Suprapubic skin (tissue), 4 donors: ENCODE results near the gene ZNF672.

ENCODE experiments used
- CTCF ChIP-seq, 2 donors: fragments of 200-600 bp in 1 of 2; fragments of 450-650 bp in 1 of 2; sonication (generic) in 1 of 2; IDR thresholded peaks; one replicate each; pipeline ENCODE4 v1.5.1; 2016 to 2019; ENCODE audit warnings: antibody characterized with exemption in 2 of 2, mild to moderate bottlenecking in 1 of 2, moderate library complexity in 1 of 2
- EP300 ChIP-seq: sonication (generic); formaldehyde crosslinking; IDR thresholded peaks from one replicate; pipeline ENCODE4 v1.6.1; 2017; ENCODE audit warnings: antibody characterized with exemption
- POLR2A ChIP-seq, 2 donors: fragments of 450-650 bp; IDR thresholded peaks; one replicate each; pipeline ENCODE4 v1.6.1; 2017; ENCODE audit warnings: antibody characterized with exemption in 2 of 2, mild to moderate bottlenecking in 2 of 2, moderate library complexity in 2 of 2
- POLR2AphosphoS5 ChIP-seq, 3 donors: sonication (generic); formaldehyde crosslinking; IDR thresholded peaks; one replicate each; pipeline ENCODE4 v1.6.1; 2017; ENCODE audit warnings: antibody characterized with exemption in 3 of 3

DNA sequence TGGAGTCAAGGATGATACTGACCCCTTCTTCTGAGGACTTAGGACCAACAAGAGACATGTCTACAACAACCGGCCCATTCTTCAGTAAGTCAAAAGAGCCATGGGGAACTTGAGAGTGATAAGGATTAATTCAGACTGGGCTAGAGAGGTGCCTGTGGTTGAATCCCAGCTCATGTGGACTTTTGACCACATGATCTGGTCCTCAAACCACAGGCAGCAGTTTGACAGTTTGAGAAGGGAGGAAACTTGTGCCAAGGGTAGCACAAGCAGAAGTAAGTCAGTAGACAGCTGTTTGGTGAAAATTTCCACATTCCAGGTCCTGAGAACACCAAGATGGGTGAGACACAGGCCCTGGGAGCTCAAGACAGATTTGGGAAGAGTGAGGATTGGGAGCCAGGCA, 32.1 kb upstream of the ZNF672 start:
- TF ChIP-seq CTCF (IDR thresholded peaks at IDR 0.05) (no peak), EP300 (no peak), POLR2A (IDR thresholded peaks at IDR 0.05) (no peak), POLR2AphosphoS5 (IDR thresholded peaks at IDR 0.05) (no peak)
